IPS-11a (cell line): ENCODE data around the gene CRYBG3.

ENCODE experiments used
- H3K4me3 ChIP-seq: one replicate; pipeline ENCODE4 v1.5.1; 2013; ENCODE audit warnings: low read depth, low read length, control low read depth

The CRYBG3 gene

DNA sequence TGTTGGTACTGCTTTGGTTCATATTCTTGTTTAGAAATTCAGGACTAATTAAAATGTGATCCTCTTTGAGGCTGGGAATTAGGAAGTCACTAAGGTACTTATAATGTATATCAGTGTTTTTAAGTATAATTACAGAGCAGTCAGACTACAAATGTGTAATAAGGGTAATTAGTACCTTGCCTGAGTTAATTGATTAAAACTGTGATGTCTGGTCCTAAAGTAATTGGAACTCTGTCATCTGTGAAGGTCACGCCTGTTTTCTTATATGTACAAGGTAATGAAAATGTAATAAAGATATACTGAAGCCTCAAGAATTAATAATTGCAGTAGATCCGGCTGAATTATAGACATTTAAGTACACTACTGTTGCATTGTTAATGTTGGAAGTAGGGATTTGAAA, 117.6 kb downstream of the CRYBG3 start:
- H3K4me3 ChIP-seq: no peak overlapping the region

- H3K4me3 ChIP-seq: no peak overlapping the region
Observed at GRCh38 chr3:97940034-97940433, 118.2 kb downstream of the CRYBG3 start.

- H3K4me3 ChIP-seq: no peak overlapping the region
Observed at GRCh38 chr3:97942801-97943546, 121.2 kb downstream of the CRYBG3 start.

- H3K4me3 ChIP-seq: no peak overlapping the region
Observed at GRCh38 chr3:97948351-97949109, 126.7 kb downstream of the CRYBG3 start.

DNA sequence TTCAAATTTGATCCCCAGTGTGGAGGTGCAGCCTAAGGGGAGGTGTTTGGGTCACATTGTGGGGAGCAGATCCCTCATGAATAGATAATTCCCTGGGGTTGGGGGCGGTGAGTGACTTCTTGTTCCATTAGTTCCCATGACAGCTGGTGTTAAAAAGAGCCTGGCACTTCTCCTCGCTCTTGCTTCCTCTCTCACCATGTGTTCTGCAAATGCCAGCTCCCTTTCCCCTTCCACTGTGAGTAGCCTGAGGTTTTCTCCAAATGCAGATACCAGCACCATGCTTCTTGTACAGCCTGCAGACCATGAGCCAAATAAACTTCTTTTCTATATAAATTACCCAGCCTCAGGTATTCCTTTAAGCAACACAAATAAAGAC, 127.3 kb downstream of the CRYBG3 start:
- H3K4me3 ChIP-seq: no peak overlapping the region

DNA sequence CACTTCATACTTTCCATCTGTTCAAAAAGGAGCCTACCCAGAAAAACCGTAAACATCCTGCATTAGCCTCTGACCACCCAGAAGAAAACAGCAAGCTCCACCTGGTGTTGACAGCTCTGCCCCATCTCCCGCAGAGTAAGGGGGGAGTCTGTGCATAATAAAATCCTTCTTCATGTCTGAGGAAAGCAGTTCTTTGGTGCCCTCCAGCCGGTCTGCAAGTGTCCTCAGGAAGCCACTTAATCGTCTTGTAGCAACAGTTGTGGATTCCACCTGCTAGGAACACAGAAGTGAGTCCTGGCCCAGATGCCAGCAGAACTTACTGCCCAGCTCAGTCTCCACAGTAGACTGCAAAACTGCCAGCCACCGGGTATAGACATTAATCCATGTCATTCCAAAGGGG, 127.9 kb downstream of the CRYBG3 start:
- H3K4me3 ChIP-seq: no peak overlapping the region

DNA sequence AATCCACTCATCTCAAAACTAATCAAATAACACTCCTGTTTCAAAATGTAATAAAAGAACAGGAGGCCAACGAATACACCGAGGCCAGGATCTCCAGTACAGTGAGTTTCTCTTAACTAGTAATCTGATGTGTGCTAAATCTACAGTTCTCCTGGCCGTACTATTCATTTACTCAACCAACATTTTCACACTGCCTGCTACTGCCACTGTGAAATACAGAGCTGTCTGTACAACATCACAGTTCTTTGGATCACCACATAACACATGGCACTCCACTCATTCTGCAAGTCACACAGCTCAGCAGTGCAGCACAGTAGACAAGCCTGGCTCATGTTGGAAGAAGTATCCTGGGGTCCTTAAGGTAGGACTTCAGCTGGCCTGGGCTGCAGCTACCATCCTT, 128.5 kb downstream of the CRYBG3 start:
- no peak overlapping the region for H3K4me3 ChIP-seq

- H3K4me3 ChIP-seq: no peak overlapping the region
Observed at GRCh38 chr3:97952280-97952679, 130.5 kb downstream of the CRYBG3 start.

DNA sequence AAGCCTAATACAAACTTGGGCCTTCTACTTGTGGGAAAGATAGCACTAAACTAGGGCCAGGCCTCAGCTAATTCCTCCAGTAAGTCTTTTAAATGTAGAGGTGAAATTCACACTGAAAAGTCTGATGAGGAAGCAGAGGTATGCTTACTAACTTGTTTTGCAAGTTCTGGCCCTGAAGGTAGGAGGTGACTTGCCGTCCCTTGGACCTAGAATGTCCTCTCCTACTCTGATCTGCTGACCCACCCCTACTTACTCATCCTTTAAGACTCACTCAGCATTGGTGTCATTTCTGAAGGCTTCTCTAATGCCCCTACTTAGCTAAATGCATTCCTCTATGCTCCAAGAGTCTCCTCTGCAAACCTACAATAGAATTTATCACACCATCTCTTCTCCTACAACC, 131.1 kb downstream of the CRYBG3 start:
- no peak overlapping the region for H3K4me3 ChIP-seq

GRCh38 chr3:97954228-97954827, 132.5 kb downstream of the CRYBG3 start:
- no peak overlapping the region for H3K4me3 ChIP-seq

- no peak overlapping the region for H3K4me3 ChIP-seq
Observed at GRCh38 chr3:97956051-97956450, 134.2 kb downstream of the CRYBG3 start.

GRCh38 chr3:97957617-97958311, 136.0 kb downstream of the CRYBG3 start:
- no peak overlapping the region for H3K4me3 ChIP-seq

DNA sequence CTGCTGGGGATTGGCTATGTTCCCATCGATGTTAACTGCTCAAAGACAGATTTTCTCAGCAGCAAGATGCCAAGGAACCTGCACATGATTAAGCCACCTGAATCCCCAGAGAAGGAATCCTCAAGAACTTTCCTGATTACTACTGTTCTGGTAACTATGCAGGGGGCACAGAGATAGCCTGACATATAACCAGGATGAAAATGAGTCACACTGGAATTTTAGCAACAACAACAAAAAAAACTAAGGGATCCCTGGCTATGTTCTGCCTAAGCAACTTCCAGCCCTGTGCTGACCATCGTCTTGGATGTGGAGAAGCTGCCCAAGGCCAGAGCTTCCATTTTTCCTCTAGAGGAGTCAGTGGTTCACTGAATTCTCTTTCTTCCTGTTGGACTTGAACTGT, 136.6 kb downstream of the CRYBG3 start:
- H3K4me3 ChIP-seq: no peak overlapping the region

DNA sequence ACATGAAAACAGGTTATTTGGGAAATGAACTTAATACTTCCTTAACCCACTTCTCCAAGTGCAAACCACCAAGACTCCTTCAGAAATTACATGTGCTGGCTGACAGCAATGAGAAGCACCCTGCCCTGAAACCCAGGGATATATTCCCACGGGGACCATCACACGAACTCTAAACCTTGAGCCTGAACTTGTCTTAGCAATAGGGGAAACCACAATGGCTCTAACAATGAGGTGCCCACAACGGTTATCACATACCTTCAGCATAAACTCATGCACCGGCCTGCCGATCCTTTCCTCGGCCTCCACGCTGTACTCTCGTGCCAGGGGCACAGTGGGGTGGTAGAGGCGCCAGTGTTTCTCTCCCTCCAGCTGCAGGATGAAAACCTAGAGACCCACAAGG, 137.0 kb downstream of the CRYBG3 start:
- no peak overlapping the region for H3K4me3 ChIP-seq

DNA sequence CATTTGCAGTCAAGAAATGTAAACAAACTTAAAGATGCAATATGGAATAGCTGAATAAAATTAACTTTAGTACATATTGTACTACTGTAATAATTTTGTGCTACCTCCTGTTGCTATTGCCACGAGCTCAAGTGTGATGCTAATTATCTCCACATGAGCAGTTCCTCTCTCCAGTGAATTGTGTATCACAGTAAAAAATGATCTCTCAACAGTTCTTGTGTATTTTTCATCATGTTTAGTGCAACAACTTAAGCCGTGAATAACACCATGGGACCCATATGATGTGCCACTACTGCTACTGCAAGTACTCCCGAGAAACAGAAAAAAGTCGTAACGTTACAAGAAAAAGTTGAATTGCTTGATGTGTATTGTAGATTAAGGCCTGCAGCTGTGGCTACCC, 138.1 kb downstream of the CRYBG3 start:
- H3K4me3 ChIP-seq: no peak overlapping the region

GRCh38 chr3:97960551-97960950, 138.7 kb downstream of the CRYBG3 start:
- no peak overlapping the region for H3K4me3 ChIP-seq

DNA sequence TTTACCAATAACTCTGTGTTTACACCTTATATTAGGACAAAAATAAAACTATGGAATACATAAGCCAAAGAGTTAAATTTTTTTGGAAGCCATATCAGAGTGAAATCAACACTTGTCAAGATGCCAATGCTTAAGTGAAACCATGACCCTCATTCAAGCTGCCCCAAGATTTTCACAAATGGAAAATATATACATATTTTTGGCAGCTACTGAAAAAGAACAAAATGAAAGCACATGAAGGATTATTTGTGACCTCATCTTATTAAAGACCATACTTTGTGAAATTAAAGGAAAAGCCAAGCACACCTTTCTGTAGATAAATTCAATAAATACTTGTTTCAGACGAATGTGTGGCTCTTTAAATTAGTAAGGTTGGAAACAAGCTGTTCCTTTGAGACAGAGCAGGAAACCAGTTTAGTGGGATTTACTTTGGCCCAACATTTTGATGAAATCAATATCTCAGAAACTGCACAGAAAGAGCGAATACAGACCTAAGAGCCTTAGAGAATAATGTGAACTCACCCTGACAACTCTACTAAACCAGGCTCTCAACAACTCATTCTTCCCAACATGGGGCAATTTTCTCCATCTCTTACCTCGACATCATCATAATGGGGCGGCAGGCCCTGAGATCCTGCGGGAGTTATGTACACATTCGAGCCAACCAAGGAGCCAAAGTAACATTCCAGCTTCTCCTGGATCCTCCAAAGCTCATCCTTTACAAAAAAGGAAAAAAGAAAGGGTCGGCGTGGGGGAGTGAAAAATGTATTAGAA, 139.4 kb downstream of the CRYBG3 start:
- H3K4me3 ChIP-seq: no peak overlapping the region

DNA sequence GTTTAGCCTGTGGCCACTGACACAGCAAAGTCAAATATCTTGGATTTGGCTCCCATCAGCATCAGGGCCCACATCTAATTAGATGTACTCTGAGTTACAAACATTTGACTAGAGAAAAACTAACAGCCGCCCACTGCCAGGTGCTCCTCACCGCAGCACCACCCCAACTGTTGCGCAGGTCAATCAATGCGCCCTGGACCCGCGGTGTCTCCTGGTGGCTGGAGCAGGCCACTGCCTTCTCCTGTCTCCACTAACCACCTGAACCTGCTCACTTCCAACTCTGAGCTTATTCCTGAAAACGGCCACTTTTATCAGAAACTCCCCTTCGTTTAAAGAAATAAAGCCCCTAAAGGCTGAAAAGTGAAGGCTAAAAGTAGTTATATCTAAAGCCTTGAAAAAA, 146.2 kb downstream of the CRYBG3 start:
- H3K4me3 ChIP-seq: no peak overlapping the region

DNA sequence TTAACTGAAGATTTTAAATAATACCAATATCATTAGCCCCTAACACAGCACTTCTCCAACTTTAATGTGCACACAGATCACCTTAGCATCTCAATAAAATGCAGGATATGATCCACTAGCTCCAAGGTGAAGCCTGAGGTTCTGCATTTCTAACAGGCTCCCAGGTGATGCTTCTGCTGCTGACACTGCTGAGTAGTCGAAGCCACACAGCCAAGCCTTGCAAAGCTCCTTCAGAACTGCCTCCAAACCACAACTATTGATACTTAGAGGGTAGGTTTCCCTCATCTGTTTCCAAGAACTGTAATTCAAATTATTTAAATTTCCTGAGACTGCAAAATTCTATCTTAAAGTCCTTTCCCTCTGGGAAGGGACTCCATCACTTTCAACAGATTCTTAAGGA, 146.6 kb downstream of the CRYBG3 start:
- no peak overlapping the region for H3K4me3 ChIP-seq

GRCh38 chr3:97969541-97969940, 147.7 kb downstream of the CRYBG3 start:
- H3K4me3 ChIP-seq: no peak overlapping the region

DNA sequence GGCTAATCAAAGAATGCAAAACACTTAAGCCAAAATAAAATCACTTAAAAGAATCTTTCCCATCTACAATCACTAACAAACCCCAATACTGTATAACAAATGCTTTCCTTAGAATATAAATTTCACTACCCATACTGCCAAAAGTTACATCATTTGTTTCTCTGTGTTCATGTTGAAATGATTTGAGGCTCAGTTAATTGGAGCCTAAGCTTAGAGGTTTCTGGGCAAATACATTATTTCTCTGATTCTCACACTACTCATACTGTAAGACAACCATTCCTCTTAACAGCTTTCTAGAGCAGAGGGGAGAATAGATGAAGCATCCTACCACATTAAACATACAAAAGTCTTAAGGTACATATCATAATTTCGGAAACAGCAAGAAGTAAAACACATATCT, 148.3 kb downstream of the CRYBG3 start:
- H3K4me3 ChIP-seq: no peak overlapping the region
